ENCODE data around the gene SYT6.

DNA sequence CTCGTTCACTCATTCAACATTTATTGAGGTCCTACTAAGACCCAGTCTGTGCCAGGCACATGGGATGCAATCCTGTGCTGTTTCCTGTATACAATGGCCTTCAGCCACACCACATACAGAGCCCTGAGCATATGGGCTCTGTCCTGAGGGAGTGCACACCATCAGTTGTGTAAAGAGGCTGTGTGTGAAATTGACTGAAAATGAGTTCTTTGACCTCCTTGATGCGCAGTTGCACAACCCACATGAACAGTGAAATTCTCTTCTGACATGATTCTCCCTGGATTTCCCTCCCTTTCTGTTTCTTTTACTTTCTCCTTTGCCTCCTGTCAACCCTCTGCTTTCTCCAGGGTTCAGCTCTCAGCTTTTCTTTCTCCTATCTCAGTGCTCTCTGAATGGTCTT lies 6.3 kb upstream of the SYT6 start:
- TF ChIP-seq, protein P1, sequence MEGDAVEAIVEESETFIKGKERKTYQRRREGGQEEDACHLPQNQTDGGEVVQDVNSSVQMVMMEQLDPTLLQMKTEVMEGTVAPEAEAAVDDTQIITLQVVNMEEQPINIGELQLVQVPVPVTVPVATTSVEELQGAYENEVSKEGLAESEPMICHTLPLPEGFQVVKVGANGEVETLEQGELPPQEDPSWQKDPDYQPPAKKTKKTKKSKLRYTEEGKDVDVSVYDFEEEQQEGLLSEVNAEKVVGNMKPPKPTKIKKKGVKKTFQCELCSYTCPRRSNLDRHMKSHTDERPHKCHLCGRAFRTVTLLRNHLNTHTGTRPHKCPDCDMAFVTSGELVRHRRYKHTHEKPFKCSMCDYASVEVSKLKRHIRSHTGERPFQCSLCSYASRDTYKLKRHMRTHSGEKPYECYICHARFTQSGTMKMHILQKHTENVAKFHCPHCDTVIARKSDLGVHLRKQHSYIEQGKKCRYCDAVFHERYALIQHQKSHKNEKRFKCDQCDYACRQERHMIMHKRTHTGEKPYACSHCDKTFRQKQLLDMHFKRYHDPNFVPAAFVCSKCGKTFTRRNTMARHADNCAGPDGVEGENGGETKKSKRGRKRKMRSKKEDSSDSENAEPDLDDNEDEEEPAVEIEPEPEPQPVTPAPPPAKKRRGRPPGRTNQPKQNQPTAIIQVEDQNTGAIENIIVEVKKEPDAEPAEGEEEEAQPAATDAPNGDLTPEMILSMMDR (IDR thresholded peaks at IDR 0.05): no peak
- TF ChIP-seq, protein P2, sequence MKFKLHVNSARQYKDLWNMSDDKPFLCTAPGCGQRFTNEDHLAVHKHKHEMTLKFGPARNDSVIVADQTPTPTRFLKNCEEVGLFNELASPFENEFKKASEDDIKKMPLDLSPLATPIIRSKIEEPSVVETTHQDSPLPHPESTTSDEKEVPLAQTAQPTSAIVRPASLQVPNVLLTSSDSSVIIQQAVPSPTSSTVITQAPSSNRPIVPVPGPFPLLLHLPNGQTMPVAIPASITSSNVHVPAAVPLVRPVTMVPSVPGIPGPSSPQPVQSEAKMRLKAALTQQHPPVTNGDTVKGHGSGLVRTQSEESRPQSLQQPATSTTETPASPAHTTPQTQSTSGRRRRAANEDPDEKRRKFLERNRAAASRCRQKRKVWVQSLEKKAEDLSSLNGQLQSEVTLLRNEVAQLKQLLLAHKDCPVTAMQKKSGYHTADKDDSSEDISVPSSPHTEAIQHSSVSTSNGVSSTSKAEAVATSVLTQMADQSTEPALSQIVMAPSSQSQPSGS (CRISPR knock-in tag; IDR thresholded peaks at IDR 0.05; ENCODE audit: borderline replicate concordance, low read depth): no peak
- TF ChIP-seq, protein P3, sequence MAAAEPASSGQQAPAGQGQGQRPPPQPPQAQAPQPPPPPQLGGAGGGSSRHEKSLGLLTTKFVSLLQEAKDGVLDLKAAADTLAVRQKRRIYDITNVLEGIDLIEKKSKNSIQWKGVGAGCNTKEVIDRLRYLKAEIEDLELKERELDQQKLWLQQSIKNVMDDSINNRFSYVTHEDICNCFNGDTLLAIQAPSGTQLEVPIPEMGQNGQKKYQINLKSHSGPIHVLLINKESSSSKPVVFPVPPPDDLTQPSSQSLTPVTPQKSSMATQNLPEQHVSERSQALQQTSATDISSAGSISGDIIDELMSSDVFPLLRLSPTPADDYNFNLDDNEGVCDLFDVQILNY (CRISPR knock-in tag; IDR thresholded peaks at IDR 0.05): no peak
- TF ChIP-seq ELF4 (CRISPR knock-in tag; IDR thresholded peaks at IDR 0.05; ENCODE audit: low read depth): no peak
